Ectodermal cell (in vitro differentiated cells): ENCODE data around the gene TOMM22. TPM values are rescaled to one million over a fixed set of nuclear protein-coding genes. Genes with fewer than 3 reads are reported as not detected.
"Not testable (repeated sequence)": the region's sequence is repeated elsewhere in the genome, so short reads cannot be mapped to it uniquely, and the experiment has no call there.

ENCODE experiments used
- H3K27ac ChIP-seq: 2 replicates; pipeline ENCODE4 v1.7.0; 2013; ENCODE audit warnings: mild to moderate bottlenecking, low read depth, low read length; ENCODE audit not compliant: insufficient read depth, poor library complexity, severe bottlenecking
- H3K27me3 ChIP-seq: 2 replicates; pipeline ENCODE4 v1.7.0; 2013; ENCODE audit warnings: mild to moderate bottlenecking, low read length; ENCODE audit not compliant: insufficient read depth, control insufficient read depth, poor library complexity, severe bottlenecking
- H3K36me3 ChIP-seq: one replicate; pipeline ENCODE4 v1.7.0; 2013; ENCODE audit warnings: low read length; ENCODE audit not compliant: control insufficient read depth, insufficient read depth
- H3K4me1 ChIP-seq: one replicate; pipeline ENCODE4 v1.7.0; 2013; ENCODE audit warnings: low read length; ENCODE audit not compliant: control insufficient read depth, insufficient read depth
- H3K4me3 ChIP-seq: 2 replicates; pipeline ENCODE4 v1.7.0; 2013; ENCODE audit warnings: low read depth, low read length, control low read depth; ENCODE audit not compliant: insufficient read depth
- H3K9me3 ChIP-seq: 2 replicates; pipeline ENCODE4 v1.7.0; 2013; ENCODE audit warnings: mild to moderate bottlenecking, low read length, moderate library complexity; ENCODE audit not compliant: control insufficient read depth
- WGBS, 2 experiments: methylation state at CpG; one replicate each; pipeline ENCODE4 v1.1.7; 2013; ENCODE audit warnings: missing lambda C conversion rate in 2 of 2; 5-methylcytosine and 5-hydroxymethylcytosine counted together
- polyA plus RNA-seq, 4 experiments: library from polyadenylated mRNA; stranded (reverse); fragments of 50-300 nt; gene quantifications; one replicate each; pipeline ENCODE4 v1.2.3, GENCODE V29; 2013

TOMM22 gene
- polyA plus RNA-seq (2013, experiment 1 of 4), result 96.5 TPM
- 96.6 TPM for polyA plus RNA-seq (2013, experiment 2 of 4)
- polyA plus RNA-seq (2013, experiment 3 of 4), result 73.4 TPM
- polyA plus RNA-seq (2013, experiment 4 of 4), result 81.1 TPM

- H3K4me3 ChIP-seq, result peak within 1 kb of the TSS; percentile 87
- no peaks in the 10 kb centered on the region for H3K4me1 ChIP-seq
- H3K9me3 ChIP-seq, result no peaks in the 10 kb centered on the region
- peaks cover 27% of the 10 kb centered on the region for H3K36me3 ChIP-seq
- H3K27ac ChIP-seq, result no peak within 1 kb of the TSS
- no peaks in the 10 kb centered on the region for H3K27me3 ChIP-seq
- WGBS, 2 experiments, result 1% methylated on average over 60 of the region's 60 CpGs
Observed at GRCh38 chr22:38681582-38682335, at the start of gene TOMM22. TOMM22 (plus strand) TSS chr22:38681957; CDS start chr22:38681979, 22 bp downstream.

GRCh38 chr22:38632528-38632927, 49.2 kb upstream of the TOMM22 start:
- Histone ChIP-seq H3K36me3 (peaks cover 25% of the 10 kb centered on the region), H3K27ac (no peak overlapping the region), H3K4me1 (no peaks in the 10 kb centered on the region), H3K4me3 (no peak overlapping the region), H3K9me3 (no peaks in the 10 kb centered on the region), H3K27me3 (no peaks in the 10 kb centered on the region)
- 87 to 95% methylated on average over 3 of the region's 3 CpGs for WGBS, 2 experiments

- no peak overlapping the region for H3K27ac ChIP-seq
- WGBS, 2 experiments, result 92 to 93% methylated on average over 2 of the region's 2 CpGs
- H3K36me3 ChIP-seq, result peaks cover 23% of the 10 kb centered on the region
Observed at GRCh38 chr22:38638216-38638615, 43.5 kb upstream of the TOMM22 start.

GRCh38 chr22:38638728-38639127, 43.0 kb upstream of the TOMM22 start:
- H3K36me3 ChIP-seq, result peaks cover 27% of the 10 kb centered on the region

More at GRCh38 chr22:38638216-38638615, 43.5 kb upstream of the TOMM22 start:
- H3K4me1 ChIP-seq, result no peaks in the 10 kb centered on the region
- no peak overlapping the region for H3K4me3 ChIP-seq
- H3K27me3 ChIP-seq, result no peaks in the 10 kb centered on the region
- no peaks in the 10 kb centered on the region for H3K9me3 ChIP-seq

GRCh38 chr22:38641476-38642040, 40.2 kb upstream of the TOMM22 start:
- no peaks in the 10 kb centered on the region for H3K27me3 ChIP-seq
- H3K36me3 ChIP-seq, result peaks cover 18% of the 10 kb centered on the region
- H3K9me3 ChIP-seq, result no peaks in the 10 kb centered on the region
- H3K4me1 ChIP-seq, result no peaks in the 10 kb centered on the region
- no peak overlapping the region for H3K27ac ChIP-seq
- no peak overlapping the region for H3K4me3 ChIP-seq
- WGBS, 2 experiments, result 92 to 94% methylated on average over 8 to 9 of the region's 13 CpGs

More at GRCh38 chr22:38638728-38639127, 43.0 kb upstream of the TOMM22 start:
- 92 to 93% methylated on average over 3 of the region's 3 CpGs for WGBS, 2 experiments
- H3K9me3 ChIP-seq, result no peaks in the 10 kb centered on the region
- no peak overlapping the region for H3K27ac ChIP-seq
- H3K4me1 ChIP-seq, result no peaks in the 10 kb centered on the region
- H3K4me3 ChIP-seq, result no peak overlapping the region
- H3K27me3 ChIP-seq, result no peaks in the 10 kb centered on the region

GRCh38 chr22:38644245-38644644, 37.5 kb upstream of the TOMM22 start:
- not testable (repeated sequence) for H3K4me3 ChIP-seq, H3K36me3 ChIP-seq, H3K27ac ChIP-seq, H3K27me3 ChIP-seq, H3K4me1 ChIP-seq, H3K9me3 ChIP-seq
- WGBS, 2 experiments, result 98 to 100% methylated on average over 4 to 5 of the region's 5 CpGs

- WGBS, 2 experiments, result 95 to 97% methylated on average over 6 of the region's 6 CpGs
- Histone ChIP-seq H3K27ac (no peak overlapping the region), H3K9me3 (no peaks in the 10 kb centered on the region), H3K36me3 (peaks cover 8% of the 10 kb centered on the region), H3K4me1 (no peaks in the 10 kb centered on the region), H3K27me3 (no peaks in the 10 kb centered on the region), H3K4me3 (no peak overlapping the region)
Observed at GRCh38 chr22:38645430-38645829, 36.3 kb upstream of the TOMM22 start.

- Histone ChIP-seq H3K27me3 (no peaks in the 10 kb centered on the region), H3K4me1 (no peaks in the 10 kb centered on the region), H3K4me3 (no peak overlapping the region), H3K27ac (no peak overlapping the region), H3K9me3 (no peaks in the 10 kb centered on the region), H3K36me3 (peaks cover 4% of the 10 kb centered on the region)
- 89 to 97% methylated on average over 2 to 5 of the region's 5 CpGs for WGBS, 2 experiments
Observed at GRCh38 chr22:38649841-38650522, 31.8 kb upstream of the TOMM22 start.

- Histone ChIP-seq H3K4me1 (peaks cover 4% of the 10 kb centered on the region), H3K36me3 (no peaks in the 10 kb centered on the region), H3K9me3 (no peaks in the 10 kb centered on the region), H3K27me3 (no peaks in the 10 kb centered on the region), H3K27ac (no peak overlapping the region), H3K4me3 (no peak overlapping the region)
Observed at GRCh38 chr22:38652859-38653258, 28.9 kb upstream of the TOMM22 start.

- WGBS, 2 experiments, result 93 to 97% methylated on average over 8 of the region's 8 CpGs
- peaks cover 4% of the 10 kb centered on the region for H3K4me1 ChIP-seq
- no peak overlapping the region for H3K27ac ChIP-seq
Observed at GRCh38 chr22:38653741-38654140, 28.0 kb upstream of the TOMM22 start.

More at GRCh38 chr22:38653741-38654140, 28.0 kb upstream of the TOMM22 start:
- Histone ChIP-seq H3K4me3 (no peak overlapping the region), H3K36me3 (no peaks in the 10 kb centered on the region), H3K9me3 (no peaks in the 10 kb centered on the region), H3K27me3 (no peaks in the 10 kb centered on the region)
